ENCODE measurements around the gene GPRIN1.

Gene GPRIN1

GRCh38 chr5:176625966-176626875 lies 16.3 kb upstream of the GPRIN1 start:
- in situ Hi-C loops (cut with MboI; ENCODE audit: low sequenced_read_pairs) = no loop called here

GRCh38 chr5:176625512-176625911 lies 15.6 kb upstream of the GPRIN1 start:
- in situ Hi-C loops (cut with MboI; ENCODE audit: low sequenced_read_pairs) = no loop called here

- in situ Hi-C loops (cut with MboI; ENCODE audit: low sequenced_read_pairs) = no loop called here
Measured at GRCh38 chr5:176624938-176625337, 15.0 kb upstream of the GPRIN1 start.

- in situ Hi-C loops (cut with MboI; ENCODE audit: low sequenced_read_pairs) = no loop called here
Measured at GRCh38 chr5:176624142-176624541, 14.2 kb upstream of the GPRIN1 start.

- in situ Hi-C loops (cut with MboI; ENCODE audit: low sequenced_read_pairs) = no loop called here
Measured at GRCh38 chr5:176621661-176622079, 11.7 kb upstream of the GPRIN1 start.

GRCh38 chr5:176620333-176620981 lies 10.5 kb upstream of the GPRIN1 start:
- in situ Hi-C loops (cut with MboI; ENCODE audit: low sequenced_read_pairs) = no loop called here

- in situ Hi-C loops (cut with MboI; ENCODE audit: low sequenced_read_pairs) = no loop called here
Measured at GRCh38 chr5:176619569-176620332, 9.8 kb upstream of the GPRIN1 start.

- in situ Hi-C loops (cut with MboI; ENCODE audit: low sequenced_read_pairs) = no loop called here
Measured at GRCh38 chr5:176619203-176619568, 9.2 kb upstream of the GPRIN1 start.

GRCh38 chr5:176618783-176619182 lies 8.8 kb upstream of the GPRIN1 start:
- in situ Hi-C loops (cut with MboI; ENCODE audit: low sequenced_read_pairs) = no loop called here

GRCh38 chr5:176616511-176616910 lies 6.6 kb upstream of the GPRIN1 start:
- in situ Hi-C loops (cut with MboI; ENCODE audit: low sequenced_read_pairs) = no loop called here

- in situ Hi-C loops (cut with MboI; ENCODE audit: low sequenced_read_pairs) = no loop called here
Measured at GRCh38 chr5:176614805-176615478, 5.0 kb upstream of the GPRIN1 start.

- in situ Hi-C loops (cut with MboI; ENCODE audit: low sequenced_read_pairs) = no loop called here
Measured at GRCh38 chr5:176612855-176613254, 2.9 kb upstream of the GPRIN1 start.

GRCh38 chr5:176612008-176612407 lies 2.1 kb upstream of the GPRIN1 start:
- in situ Hi-C loops (cut with MboI; ENCODE audit: low sequenced_read_pairs) = no loop called here

- in situ Hi-C loops (cut with MboI; ENCODE audit: low sequenced_read_pairs) = no loop called here
Measured at GRCh38 chr5:176611435-176611834, 1.5 kb upstream of the GPRIN1 start.

- in situ Hi-C loops (cut with MboI; ENCODE audit: low sequenced_read_pairs) = no loop called here
Measured at GRCh38 chr5:176610435-176610773, 448 bp upstream of the GPRIN1 start.

GRCh38 chr5:176608937-176609723 lies 826 bp downstream of the GPRIN1 start:
- in situ Hi-C loops (cut with MboI; ENCODE audit: low sequenced_read_pairs) = no loop called here

GRCh38 chr5:176608142-176608705 lies 1.7 kb downstream of the GPRIN1 start:
- in situ Hi-C loops (cut with MboI; ENCODE audit: low sequenced_read_pairs) = no loop called here

- in situ Hi-C loops (cut with MboI; ENCODE audit: low sequenced_read_pairs) = no loop called here
Measured at GRCh38 chr5:176606875-176607274, 3.1 kb downstream of the GPRIN1 start.

GRCh38 chr5:176606032-176606431 lies 3.9 kb downstream of the GPRIN1 start:
- in situ Hi-C loops (cut with MboI; ENCODE audit: low sequenced_read_pairs) = no loop called here

GRCh38 chr5:176603091-176603490 lies 6.9 kb downstream of the GPRIN1 start:
- in situ Hi-C loops (cut with MboI; ENCODE audit: low sequenced_read_pairs) = no loop called here
